ENCODE results near the gene CAMK1D. TPM values are rescaled to one million over a fixed set of nuclear protein-coding genes. Genes with fewer than 3 reads are reported as not detected.

The CAMK1D gene
- total RNA-seq, 1 experiment from 2014 or later, result 6.3 TPM

GRCh38 chr10:12801214-12802087 lies 452.1 kb downstream of the CAMK1D start:
- H3K27ac Mint-ChIP-seq, result no peak overlapping the region; a peak in 1 of 7 replicates
- H3K23me2 ChIP-seq (ENCODE audit: insufficient read length, low read depth, low read length, poor library complexity, severe bottlenecking), result no peaks in the 10 kb centered on the region
- no peak overlapping the region for H2BK15ac ChIP-seq (ENCODE audit: low read depth, low read length)
- no peak overlapping the region for H3K4me2 ChIP-seq (ENCODE audit: insufficient read depth, insufficient read length, low read length)
- no peak for DNase-seq
- no peak overlapping the region for H2AK5ac ChIP-seq (ENCODE audit: insufficient read length, low read length)
- H3K4ac ChIP-seq (ENCODE audit: low read depth, low read length), result no peak overlapping the region
- H2BK120ac ChIP-seq (ENCODE audit: low read depth, low read length, poor library complexity, severe bottlenecking), result no peak overlapping the region
- no peaks in the 10 kb centered on the region for H3K79me2 ChIP-seq (ENCODE audit: insufficient read depth, low read length)
- TF ChIP-seq CTCF (conservative IDR thresholded peaks at IDR 0.05), result no peak
- no peak overlapping the region for H2BK12ac ChIP-seq (ENCODE audit: insufficient read length, low read depth, low read length)
- H4K91ac ChIP-seq (ENCODE audit: insufficient read length, low read depth, low read length), result no peak overlapping the region
- H3K4me1 ChIP-seq (ENCODE audit: insufficient read depth, low read length), result peaks cover 5% of the 10 kb centered on the region; the same call in 1 of the 2 replicates
- H2BK5ac ChIP-seq (ENCODE audit: insufficient read length, low read length), result no peak overlapping the region
- no peak overlapping the region for H3K56ac ChIP-seq (ENCODE audit: insufficient read length, low read depth, low read length)
- H3K27me3 Mint-ChIP-seq (ENCODE audit: low read depth), result peaks cover 2% of the 10 kb centered on the region; the same call in 1 of the 2 replicates
- H4K20me1 ChIP-seq (ENCODE audit: control insufficient read depth, insufficient read depth, insufficient read length), result no peaks in the 10 kb centered on the region
- no peak overlapping the region for H3K23ac ChIP-seq (ENCODE audit: insufficient read length, low read depth, low read length)
- H3K9me3 Mint-ChIP-seq, result no peaks in the 10 kb centered on the region
- peaks cover 28 to 32% of the 10 kb centered on the region in 2 experiments for H3K4me1 Mint-ChIP-seq
- H3K36me3 Mint-ChIP-seq (ENCODE audit: insufficient read depth in 1 of 3, low read depth in 3 of 3), result no peaks in the 10 kb centered on the region
- no peak overlapping the region for H3K9ac ChIP-seq (ENCODE audit: extremely low read depth, insufficient read length, low read length)
- no peak overlapping the region for H4K5ac ChIP-seq (ENCODE audit: insufficient read length, low read depth, low read length)
- no peak overlapping the region for H3T11ph ChIP-seq (ENCODE audit: low read length)
- 100% methylated on average over 1 of the region's 3 CpGs for WGBS (ENCODE audit: extremely low coverage, insufficient read length, low lambda C conversion rate)
- H2BK20ac ChIP-seq (ENCODE audit: low read depth, low read length, poor library complexity, severe bottlenecking), result no peak overlapping the region
- H3K79me1 ChIP-seq (ENCODE audit: insufficient read depth, low read depth, low read length, poor library complexity, severe bottlenecking), result no peaks in the 10 kb centered on the region
- H3K18ac ChIP-seq (ENCODE audit: insufficient read length, low read depth, low read length), result no peak overlapping the region
- H3K14ac ChIP-seq (ENCODE audit: insufficient read depth, low read length), result no peak overlapping the region
- no peak overlapping the region for H2AFZ ChIP-seq (ENCODE audit: low read length)
- no peak overlapping the region for H3K27ac ChIP-seq (ENCODE audit: insufficient read length, low read depth, low read length)
- H4K8ac ChIP-seq (replicated peaks; ENCODE audit: insufficient read length, low read depth, low read length), result no peak overlapping the region
- no peaks in the 10 kb centered on the region for H3K9me3 ChIP-seq (ENCODE audit: control insufficient read depth, low read depth, low read length)
- H3K4me3 Mint-ChIP-seq, result no peak overlapping the region
- no peaks in the 10 kb centered on the region for H3K27me3 ChIP-seq (ENCODE audit: insufficient read depth, low read length)

Measured in H9 (cell line).